Measurements from ENCODE around the gene CAB39.

CAB39 gene

DNA sequence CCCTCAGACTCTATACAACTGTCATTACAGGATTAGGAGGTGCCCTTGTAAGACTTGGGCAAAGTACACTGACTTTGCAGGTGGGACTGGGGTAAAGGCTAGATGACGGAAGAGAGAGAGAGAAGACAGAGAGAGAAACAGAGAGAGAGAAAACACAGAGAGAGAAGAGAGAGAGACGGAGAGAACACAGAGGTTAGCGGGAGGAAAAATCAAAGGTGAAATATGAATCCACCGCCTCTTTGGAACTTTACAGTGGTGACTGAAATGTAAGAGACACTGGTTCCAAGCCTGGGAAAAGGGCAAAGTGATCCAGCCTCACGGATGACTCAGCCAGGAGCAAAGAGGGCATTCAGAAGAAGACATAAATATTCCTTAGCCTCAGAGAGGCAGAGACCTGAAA, 25.1 kb upstream of the CAB39 start:
- no peak for DNase-seq (ENCODE audit: low read depth in 1 of 2, low spot score in 1 of 2)
- Histone ChIP-seq H3K27me3 (ENCODE audit: insufficient read depth, poor library complexity, severe bottlenecking) (no peaks in the 10 kb centered on the region), H3K4me3 (replicated peaks; ENCODE audit: insufficient read depth, low read length) (no peak overlapping the region), H3K27ac (replicated peaks) (no peak overlapping the region)
- TF ChIP-seq, protein P1, sequence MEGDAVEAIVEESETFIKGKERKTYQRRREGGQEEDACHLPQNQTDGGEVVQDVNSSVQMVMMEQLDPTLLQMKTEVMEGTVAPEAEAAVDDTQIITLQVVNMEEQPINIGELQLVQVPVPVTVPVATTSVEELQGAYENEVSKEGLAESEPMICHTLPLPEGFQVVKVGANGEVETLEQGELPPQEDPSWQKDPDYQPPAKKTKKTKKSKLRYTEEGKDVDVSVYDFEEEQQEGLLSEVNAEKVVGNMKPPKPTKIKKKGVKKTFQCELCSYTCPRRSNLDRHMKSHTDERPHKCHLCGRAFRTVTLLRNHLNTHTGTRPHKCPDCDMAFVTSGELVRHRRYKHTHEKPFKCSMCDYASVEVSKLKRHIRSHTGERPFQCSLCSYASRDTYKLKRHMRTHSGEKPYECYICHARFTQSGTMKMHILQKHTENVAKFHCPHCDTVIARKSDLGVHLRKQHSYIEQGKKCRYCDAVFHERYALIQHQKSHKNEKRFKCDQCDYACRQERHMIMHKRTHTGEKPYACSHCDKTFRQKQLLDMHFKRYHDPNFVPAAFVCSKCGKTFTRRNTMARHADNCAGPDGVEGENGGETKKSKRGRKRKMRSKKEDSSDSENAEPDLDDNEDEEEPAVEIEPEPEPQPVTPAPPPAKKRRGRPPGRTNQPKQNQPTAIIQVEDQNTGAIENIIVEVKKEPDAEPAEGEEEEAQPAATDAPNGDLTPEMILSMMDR (IDR thresholded peaks at IDR 0.05; ENCODE audit: insufficient read depth, low read length): no peak
- TF ChIP-seq SPI1 (IDR thresholded peaks at IDR 0.05; ENCODE audit: borderline replicate concordance, low read depth): no peak
- TF ChIP-seq, protein P2, sequence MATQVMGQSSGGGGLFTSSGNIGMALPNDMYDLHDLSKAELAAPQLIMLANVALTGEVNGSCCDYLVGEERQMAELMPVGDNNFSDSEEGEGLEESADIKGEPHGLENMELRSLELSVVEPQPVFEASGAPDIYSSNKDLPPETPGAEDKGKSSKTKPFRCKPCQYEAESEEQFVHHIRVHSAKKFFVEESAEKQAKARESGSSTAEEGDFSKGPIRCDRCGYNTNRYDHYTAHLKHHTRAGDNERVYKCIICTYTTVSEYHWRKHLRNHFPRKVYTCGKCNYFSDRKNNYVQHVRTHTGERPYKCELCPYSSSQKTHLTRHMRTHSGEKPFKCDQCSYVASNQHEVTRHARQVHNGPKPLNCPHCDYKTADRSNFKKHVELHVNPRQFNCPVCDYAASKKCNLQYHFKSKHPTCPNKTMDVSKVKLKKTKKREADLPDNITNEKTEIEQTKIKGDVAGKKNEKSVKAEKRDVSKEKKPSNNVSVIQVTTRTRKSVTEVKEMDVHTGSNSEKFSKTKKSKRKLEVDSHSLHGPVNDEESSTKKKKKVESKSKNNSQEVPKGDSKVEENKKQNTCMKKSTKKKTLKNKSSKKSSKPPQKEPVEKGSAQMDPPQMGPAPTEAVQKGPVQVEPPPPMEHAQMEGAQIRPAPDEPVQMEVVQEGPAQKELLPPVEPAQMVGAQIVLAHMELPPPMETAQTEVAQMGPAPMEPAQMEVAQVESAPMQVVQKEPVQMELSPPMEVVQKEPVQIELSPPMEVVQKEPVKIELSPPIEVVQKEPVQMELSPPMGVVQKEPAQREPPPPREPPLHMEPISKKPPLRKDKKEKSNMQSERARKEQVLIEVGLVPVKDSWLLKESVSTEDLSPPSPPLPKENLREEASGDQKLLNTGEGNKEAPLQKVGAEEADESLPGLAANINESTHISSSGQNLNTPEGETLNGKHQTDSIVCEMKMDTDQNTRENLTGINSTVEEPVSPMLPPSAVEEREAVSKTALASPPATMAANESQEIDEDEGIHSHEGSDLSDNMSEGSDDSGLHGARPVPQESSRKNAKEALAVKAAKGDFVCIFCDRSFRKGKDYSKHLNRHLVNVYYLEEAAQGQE (IDR thresholded peaks at IDR 0.05; ENCODE audit: insufficient replicate concordance, low read depth): no peak
- TF ChIP-seq GABPA (IDR thresholded peaks at IDR 0.05; ENCODE audit: low read depth): no peak

DNA sequence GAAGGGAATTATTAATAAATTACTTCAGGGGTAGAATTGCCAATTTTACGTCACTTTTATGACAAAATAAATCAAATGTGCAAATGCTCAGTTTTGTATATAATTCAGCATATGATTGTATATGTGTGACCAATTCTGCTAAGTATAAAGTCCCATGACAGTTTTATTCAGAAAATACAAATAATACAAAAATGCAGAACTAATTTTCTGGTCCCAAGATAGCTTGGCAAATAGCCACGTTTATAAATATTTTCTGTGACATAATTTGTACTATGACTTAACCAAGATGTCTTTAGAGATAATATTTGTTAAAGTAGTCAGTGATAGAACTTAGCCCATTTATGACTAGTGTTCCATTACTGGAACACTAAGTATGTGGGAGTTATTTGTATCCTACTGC, 24.2 kb upstream of the CAB39 start:
- Histone ChIP-seq H3K27me3 (ENCODE audit: insufficient read depth, poor library complexity, severe bottlenecking) (no peaks in the 10 kb centered on the region), H3K27ac (replicated peaks) (no peak overlapping the region), H3K4me3 (replicated peaks; ENCODE audit: insufficient read depth, low read length) (no peak overlapping the region)
- DNase-seq (ENCODE audit: low read depth in 1 of 2, low spot score in 1 of 2): no peak
- TF ChIP-seq SPI1 (IDR thresholded peaks at IDR 0.05; ENCODE audit: borderline replicate concordance, low read depth): no peak
- TF ChIP-seq, protein P1 (IDR thresholded peaks at IDR 0.05; ENCODE audit: insufficient read depth, low read length): no peak
- TF ChIP-seq POLR2AphosphoS5 (IDR thresholded peaks at IDR 0.05; ENCODE audit: low read depth): no peak
- TF ChIP-seq, protein P2 (IDR thresholded peaks at IDR 0.05; ENCODE audit: insufficient replicate concordance, low read depth): no peak

DNA sequence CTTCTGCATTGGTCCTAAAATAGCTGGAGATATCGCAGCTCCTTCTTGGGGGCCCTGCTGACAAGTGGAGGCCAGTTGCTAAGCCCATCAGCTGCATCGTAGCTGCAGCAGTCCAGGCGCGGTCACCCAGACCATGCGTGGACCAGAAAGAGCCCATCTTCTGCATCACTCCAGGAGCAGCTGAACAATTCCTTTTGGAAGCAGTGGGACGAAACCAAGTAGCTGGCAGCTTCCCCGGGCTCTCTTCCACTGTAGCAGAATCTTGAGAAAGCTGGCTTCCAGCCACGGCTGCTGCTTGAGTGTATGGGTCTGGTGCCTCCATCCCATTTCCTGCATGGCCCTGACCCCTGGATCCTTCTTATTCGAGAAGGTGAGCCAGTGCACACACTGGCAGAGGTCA, 22.2 kb upstream of the CAB39 start:
- TF ChIP-seq SPI1 (IDR thresholded peaks at IDR 0.05; ENCODE audit: borderline replicate concordance, low read depth) (no peak), POLR2AphosphoS5 (IDR thresholded peaks at IDR 0.05; ENCODE audit: low read depth) (no peak), GABPA (IDR thresholded peaks at IDR 0.05; ENCODE audit: low read depth) (no peak)
- TF ChIP-seq, protein P2 (IDR thresholded peaks at IDR 0.05; ENCODE audit: insufficient replicate concordance, low read depth): no peak
- TF ChIP-seq, protein P1 (IDR thresholded peaks at IDR 0.05; ENCODE audit: insufficient read depth, low read length): no peak
- H3K27me3 ChIP-seq (ENCODE audit: insufficient read depth, poor library complexity, severe bottlenecking): no peaks in the 10 kb centered on the region
- H3K4me3 ChIP-seq (replicated peaks; ENCODE audit: insufficient read depth, low read length): no peak overlapping the region
- DNase-seq (ENCODE audit: low read depth in 1 of 2, low spot score in 1 of 2): no peak
- H3K27ac ChIP-seq (replicated peaks): no peak overlapping the region
